Hepatocyte (in vitro differentiated cells): Measurements from ENCODE around the gene MORN5. TPM values are rescaled to one million over a fixed set of nuclear protein-coding genes. Genes with fewer than 3 reads are reported as not detected.

Source experiments
- DNase-seq: peaks from one replicate; pipeline ENCODE4 v3.0.0-alpha.2; 2016; ENCODE audit warnings: low spot score
- H2AFZ ChIP-seq: fragments of 200-600 bp; sonication (generic); 2 replicates; pipeline ENCODE4 v1.6.0; 2016; ENCODE audit warnings: antibody characterized with exemption, mild to moderate bottlenecking
- H3K27ac ChIP-seq: fragments of 200-600 bp; sonication (generic); 2 replicates; pipeline ENCODE4 v1.5.1; 2016; ENCODE audit warnings: mild to moderate bottlenecking
- H3K27me3 ChIP-seq: fragments of 200-600 bp; sonication (generic); 2 replicates; pipeline ENCODE4 v1.6.1; 2016
- H3K36me3 ChIP-seq: fragments of 200-600 bp; sonication (generic); replicated peaks from 2 replicates; pipeline ENCODE4 v1.5.1; 2016; ENCODE audit warnings: low read depth; ENCODE audit not compliant: insufficient read depth
- H3K4me1 ChIP-seq: fragments of 200-600 bp; sonication (generic); 2 replicates; pipeline ENCODE4 v1.5.1; 2016; ENCODE audit warnings: mild to moderate bottlenecking, moderate library complexity; ENCODE audit not compliant: insufficient read depth
- H3K4me2 ChIP-seq: fragments of 200-600 bp; sonication (generic); 2 replicates; pipeline ENCODE4 v1.6.0; 2016
- H3K4me3 ChIP-seq: fragments of 200-600 bp; sonication (generic); 2 replicates; pipeline ENCODE4 v1.5.1; 2016; ENCODE audit warnings: mild to moderate bottlenecking
- H3K79me2 ChIP-seq: fragments of 200-600 bp; sonication (generic); 2 replicates; pipeline ENCODE4 v1.6.0; 2017; ENCODE audit warnings: mild to moderate bottlenecking
- H3K9me2 ChIP-seq: fragments of 200-600 bp; sonication (generic); replicated peaks from 2 replicates; pipeline ENCODE4 v1.6.0; 2017; ENCODE audit warnings: mild to moderate bottlenecking; ENCODE audit not compliant: insufficient read depth
- H3K9me3 ChIP-seq: fragments of 200-600 bp; sonication (generic); 2 replicates; pipeline ENCODE4 v1.5.1; 2016; ENCODE audit warnings: low read depth, mild to moderate bottlenecking
- H4K20me1 ChIP-seq: fragments of 200-600 bp; sonication (generic); 2 replicates; pipeline ENCODE4 v1.6.0; 2016; ENCODE audit warnings: mild to moderate bottlenecking; ENCODE audit not compliant: insufficient read depth, poor library complexity, severe bottlenecking
- EZH2 ChIP-seq: fragments of 200-600 bp; sonication (generic); IDR thresholded peaks from 2 replicates; pipeline ENCODE4 v1.6.1; 2016; ENCODE audit warnings: antibody characterized with exemption, mild to moderate bottlenecking, borderline replicate concordance
- EZH2phosphoT487 ChIP-seq: fragments of 200-600 bp; sonication (generic); IDR thresholded peaks from one replicate; pipeline ENCODE4 v1.6.1; 2018; ENCODE audit warnings: antibody characterized with exemption, mild to moderate bottlenecking, low read depth, moderate library complexity; ENCODE audit not compliant: unreplicated experiment, severe bottlenecking
- WGBS: methylation state at CpG from one replicate; pipeline ENCODE4 v1.1.6; 2016; ENCODE audit warnings: low lambda C conversion rate; ENCODE audit errors: missing lambda C conversion rate; 5-methylcytosine and 5-hydroxymethylcytosine counted together
- polyA plus RNA-seq: library from polyadenylated mRNA; unstranded; fragments of >200 nt; fragmentation: Nextera tagmentation; extraction: Ambion mirVana; gene quantifications from 2 replicates; pipeline ENCODE4 v1.2.1, GENCODE V29; 2016
- total RNA-seq: library from RNA; depleted of rRNA; stranded (reverse); fragments of >200 nt; gene quantifications from 2 replicates; pipeline ENCODE4 v1.2.3, GENCODE V29; 2014
- TF ChIP-seq, protein P1 (sequence below): fragments of 200-600 bp; sonication (generic); IDR thresholded peaks from 2 replicates; pipeline ENCODE4 v1.5.1; 2016; ENCODE audit warnings: antibody characterized with exemption, mild to moderate bottlenecking; ENCODE audit not compliant: poor library complexity

Gene MORN5
- total and polyA plus RNA-seq, 2 experiments from 2014 or later: 0.95 TPM; not detected in 1

DNA sequence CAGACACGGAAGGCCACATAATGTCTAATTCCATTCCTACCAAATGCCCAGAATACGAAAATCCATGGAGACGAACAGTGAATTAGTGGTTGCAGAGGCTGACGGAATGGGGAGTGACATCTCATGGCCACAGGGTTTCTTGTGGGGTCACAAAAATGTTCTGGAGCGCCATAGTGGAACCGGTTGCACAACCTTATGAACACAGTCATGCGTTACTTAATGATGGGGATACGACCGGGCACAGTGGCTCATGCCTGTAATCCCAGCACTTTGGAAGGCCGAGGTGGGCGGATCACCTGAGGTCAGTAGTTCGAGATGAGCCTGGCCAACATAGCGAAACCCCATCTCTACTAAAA lies 40.6 kb upstream of the MORN5 start:
- no peaks in the 10 kb centered on the region for H3K9me3 ChIP-seq
- peaks cover 18% of the 10 kb centered on the region for H3K27me3 ChIP-seq
- no peak overlapping the region for H3K4me3 ChIP-seq
- no peak overlapping the region for H3K27ac ChIP-seq
- 87% methylated on average over 13 of the region's 13 CpGs for WGBS
- no peaks in the 10 kb centered on the region for H3K36me3 ChIP-seq
- no peaks in the 10 kb centered on the region for H3K4me1 ChIP-seq
- no peak overlapping the region for H3K4me2 ChIP-seq
- no peaks in the 10 kb centered on the region for H4K20me1 ChIP-seq
- H3K79me2 ChIP-seq: no peaks in the 10 kb centered on the region
- H2AFZ ChIP-seq: no peak overlapping the region
- TF ChIP-seq EZH2phosphoT487 (no peak), EZH2 (no peak)
- TF ChIP-seq, protein P1, sequence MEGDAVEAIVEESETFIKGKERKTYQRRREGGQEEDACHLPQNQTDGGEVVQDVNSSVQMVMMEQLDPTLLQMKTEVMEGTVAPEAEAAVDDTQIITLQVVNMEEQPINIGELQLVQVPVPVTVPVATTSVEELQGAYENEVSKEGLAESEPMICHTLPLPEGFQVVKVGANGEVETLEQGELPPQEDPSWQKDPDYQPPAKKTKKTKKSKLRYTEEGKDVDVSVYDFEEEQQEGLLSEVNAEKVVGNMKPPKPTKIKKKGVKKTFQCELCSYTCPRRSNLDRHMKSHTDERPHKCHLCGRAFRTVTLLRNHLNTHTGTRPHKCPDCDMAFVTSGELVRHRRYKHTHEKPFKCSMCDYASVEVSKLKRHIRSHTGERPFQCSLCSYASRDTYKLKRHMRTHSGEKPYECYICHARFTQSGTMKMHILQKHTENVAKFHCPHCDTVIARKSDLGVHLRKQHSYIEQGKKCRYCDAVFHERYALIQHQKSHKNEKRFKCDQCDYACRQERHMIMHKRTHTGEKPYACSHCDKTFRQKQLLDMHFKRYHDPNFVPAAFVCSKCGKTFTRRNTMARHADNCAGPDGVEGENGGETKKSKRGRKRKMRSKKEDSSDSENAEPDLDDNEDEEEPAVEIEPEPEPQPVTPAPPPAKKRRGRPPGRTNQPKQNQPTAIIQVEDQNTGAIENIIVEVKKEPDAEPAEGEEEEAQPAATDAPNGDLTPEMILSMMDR: no peak
- no peak for DNase-seq
- H3K9me2 ChIP-seq: no peaks in the 10 kb centered on the region

DNA sequence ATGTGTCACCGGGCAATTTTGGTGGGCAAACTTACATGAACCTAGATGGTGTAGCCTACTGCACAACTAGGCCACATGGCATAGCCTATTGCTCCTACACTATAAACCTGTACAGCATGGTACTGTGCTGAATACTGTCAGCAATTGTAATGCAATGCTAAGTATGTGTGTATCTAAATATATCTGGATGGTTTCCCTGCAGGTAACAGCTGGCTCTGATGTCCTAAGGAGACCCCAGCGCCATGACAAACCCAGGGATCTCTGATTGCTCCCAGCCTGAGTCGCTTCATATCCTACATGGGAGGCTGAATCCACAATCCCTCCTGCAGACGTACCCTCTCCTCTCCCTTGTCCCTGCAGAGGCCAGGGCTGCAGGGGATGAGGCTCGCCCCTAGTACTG lies 40.0 kb upstream of the MORN5 start:
- Histone ChIP-seq H3K9me2 (no peaks in the 10 kb centered on the region), H4K20me1 (no peaks in the 10 kb centered on the region), H3K27ac (no peak overlapping the region), H3K36me3 (no peaks in the 10 kb centered on the region), H3K79me2 (no peaks in the 10 kb centered on the region), H3K4me2 (no peak overlapping the region), H3K27me3 (peaks cover 13% of the 10 kb centered on the region), H3K4me3 (no peak overlapping the region), H3K4me1 (no peaks in the 10 kb centered on the region), H2AFZ (no peak overlapping the region), H3K9me3 (no peaks in the 10 kb centered on the region)
- no peak for DNase-seq
- TF ChIP-seq EZH2 (no peak), EZH2phosphoT487 (no peak)
- TF ChIP-seq, protein P1: no peak
- WGBS: 89% methylated on average over 5 of the region's 5 CpGs

DNA sequence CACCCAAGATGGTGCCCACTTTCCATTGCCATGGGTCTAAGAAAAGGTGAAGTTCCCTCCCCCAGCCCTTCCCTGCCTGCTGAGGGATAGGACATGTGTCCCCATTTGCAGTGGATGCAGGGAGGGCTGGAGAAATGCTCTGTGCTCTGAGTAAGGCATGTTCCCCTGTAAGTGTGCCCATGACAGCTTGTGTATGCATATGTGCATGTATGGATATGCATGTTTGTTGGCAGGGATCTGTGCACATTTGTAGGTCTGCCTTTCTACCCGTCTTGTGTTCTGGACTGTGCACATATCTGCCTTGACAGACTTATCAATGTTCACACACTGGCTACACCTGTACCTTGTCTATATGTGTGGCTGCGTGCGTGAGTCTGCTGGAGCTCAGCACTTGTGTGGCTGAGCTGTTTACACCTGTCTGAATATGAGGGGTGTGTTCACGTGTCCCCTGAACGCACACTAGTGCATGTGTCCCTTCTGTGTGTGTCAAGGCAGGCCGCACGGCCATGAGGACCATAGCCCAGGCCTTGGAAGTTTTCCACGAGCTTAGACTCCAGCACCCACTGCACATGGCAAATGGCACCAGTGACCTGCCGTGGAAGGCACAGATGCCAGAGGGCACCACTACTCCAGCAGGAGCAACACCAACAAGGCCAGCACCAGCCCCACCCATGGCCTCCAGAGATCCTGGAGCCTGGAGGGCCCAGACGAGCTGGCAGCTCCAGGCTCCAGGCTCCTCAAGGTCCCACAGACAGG lies 39.2 kb upstream of the MORN5 start:
- H3K9me2 ChIP-seq: no peaks in the 10 kb centered on the region
- no peak overlapping the region for H2AFZ ChIP-seq
- H3K27ac ChIP-seq: no peak overlapping the region
- H4K20me1 ChIP-seq: no peaks in the 10 kb centered on the region
- no peak overlapping the region for H3K4me2 ChIP-seq
- H3K36me3 ChIP-seq: no peaks in the 10 kb centered on the region
- no peaks in the 10 kb centered on the region for H3K79me2 ChIP-seq
- H3K4me3 ChIP-seq: no peak overlapping the region
- WGBS: 80% methylated on average over 10 of the region's 10 CpGs
- DNase-seq: no peak
- H3K4me1 ChIP-seq: no peaks in the 10 kb centered on the region
- peaks cover 7% of the 10 kb centered on the region for H3K27me3 ChIP-seq
- no peaks in the 10 kb centered on the region for H3K9me3 ChIP-seq
- TF ChIP-seq EZH2 (no peak), EZH2phosphoT487 (no peak)
- TF ChIP-seq, protein P1: no peak
